ENCODE results near the gene TCF12. TPM values are rescaled to one million over a fixed set of nuclear protein-coding genes. Genes with fewer than 3 reads are reported as not detected.

The TCF12 gene
- total and polyA plus RNA-seq, 5 donors from 2014 or later, result 45.7 to 83.7 (median 68.2) TPM

DNA sequence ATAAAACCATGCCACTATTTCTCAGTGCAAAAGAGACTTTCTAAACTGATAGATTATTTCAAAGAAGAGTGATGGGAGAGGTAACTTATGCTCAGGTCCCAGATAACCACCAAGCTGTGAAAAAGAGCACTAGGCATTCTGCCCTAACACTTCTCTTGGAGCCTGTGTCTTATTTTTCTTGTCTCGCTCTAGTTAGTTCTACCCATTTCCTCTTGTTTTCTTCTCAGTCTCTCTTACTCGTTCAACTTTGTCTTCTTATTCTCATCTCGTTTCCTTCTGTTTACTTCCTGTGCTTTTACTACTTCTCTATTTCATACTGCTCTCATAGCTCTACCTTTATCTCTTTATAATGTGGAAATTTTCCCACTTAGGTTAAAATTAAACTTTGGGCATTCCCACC is 366.1 kb downstream of the TCF12 start:
- peaks cover 74% of the 10 kb centered on the region for H3K36me3 Mint-ChIP-seq
- Histone ChIP-seq H3K36me3 (ENCODE audit: control insufficient read depth, insufficient read depth, low read length) (peaks cover 37% of the 10 kb centered on the region), H3K4me3 (ENCODE audit: low read depth, low read length) (no peak overlapping the region), H3K27ac (ENCODE audit: insufficient read depth, low read length, poor library complexity, severe bottlenecking) (no peak overlapping the region), H3K27me3 (ENCODE audit: control insufficient read depth, insufficient read depth, low read length) (no peaks in the 10 kb centered on the region), H3K9me3 (ENCODE audit: control insufficient read depth in 2 of 2, low read length in 2 of 2) (no peaks in the 10 kb centered on the region), H3K4me1 (ENCODE audit: control insufficient read depth, insufficient read depth, low read length, poor library complexity, severe bottlenecking) (no peaks in the 10 kb centered on the region)
- H3K4me1 Mint-ChIP-seq, result peaks cover 16 to 44% (median 26%) of the 10 kb centered on the region in 4 donors
- no peaks in the 10 kb centered on the region for H3K27me3 Mint-ChIP-seq
- H3K27ac Mint-ChIP-seq, result peak overlapping the region; percentile 4 to 84 (median 80)
- H3K9me3 Mint-ChIP-seq, result no peaks in the 10 kb centered on the region
- peak in 1 of 3 donors; percentile 33 for DNase-seq
- peak overlapping the region in 3 of 4 donors; percentile 1 to 10 (median 8) for H3K4me3 Mint-ChIP-seq
- peak in 1 of 2 donors; percentile 34 for ATAC-seq (ENCODE audit: low read depth in 2 of 2)

DNA sequence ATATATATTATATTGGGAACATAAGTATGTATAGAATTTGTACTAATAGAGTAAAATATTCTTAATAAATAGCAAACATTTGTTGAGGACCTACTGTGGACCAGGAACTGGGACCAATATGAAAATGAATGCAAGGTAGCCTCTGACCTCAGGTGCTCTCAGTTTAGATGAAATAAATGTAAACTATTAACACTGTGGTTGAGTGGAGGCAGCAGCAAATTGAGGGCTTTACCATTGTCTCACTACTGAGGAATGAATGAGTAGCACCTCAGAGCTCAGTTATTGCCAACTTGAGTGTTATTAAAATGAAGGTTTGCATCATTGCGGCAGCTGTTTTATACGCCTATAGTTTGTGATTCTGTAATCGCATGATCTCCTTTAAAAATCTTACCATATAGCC is 366.9 kb downstream of the TCF12 start:
- Histone ChIP-seq H3K4me1 (ENCODE audit: control insufficient read depth, insufficient read depth, low read length, poor library complexity, severe bottlenecking) (no peaks in the 10 kb centered on the region), H3K36me3 (ENCODE audit: control insufficient read depth, insufficient read depth, low read length) (peaks cover 37% of the 10 kb centered on the region), H3K27me3 (ENCODE audit: control insufficient read depth, insufficient read depth, low read length) (no peaks in the 10 kb centered on the region), H3K27ac (ENCODE audit: insufficient read depth, low read length, poor library complexity, severe bottlenecking) (no peak overlapping the region), H3K9me3 (ENCODE audit: control insufficient read depth in 2 of 2, low read length in 2 of 2) (no peaks in the 10 kb centered on the region), H3K4me3 (ENCODE audit: low read depth, low read length) (no peak overlapping the region)
- Mint-ChIP-seq H3K4me1 (peaks cover 17 to 39% (median 26%) of the 10 kb centered on the region in 4 donors), H3K4me3 (no peak overlapping the region), H3K36me3 (peaks cover 71% of the 10 kb centered on the region), H3K27ac (peak overlapping the region in 1 of 3 donors; percentile 17), H3K9me3 (peaks cover 0 to 3% (median 0%) of the 10 kb centered on the region in 7 donors), H3K27me3 (no peaks in the 10 kb centered on the region)
- DNase-seq (no peak), ATAC-seq (ENCODE audit: low read depth in 2 of 2) (no peak)

DNA sequence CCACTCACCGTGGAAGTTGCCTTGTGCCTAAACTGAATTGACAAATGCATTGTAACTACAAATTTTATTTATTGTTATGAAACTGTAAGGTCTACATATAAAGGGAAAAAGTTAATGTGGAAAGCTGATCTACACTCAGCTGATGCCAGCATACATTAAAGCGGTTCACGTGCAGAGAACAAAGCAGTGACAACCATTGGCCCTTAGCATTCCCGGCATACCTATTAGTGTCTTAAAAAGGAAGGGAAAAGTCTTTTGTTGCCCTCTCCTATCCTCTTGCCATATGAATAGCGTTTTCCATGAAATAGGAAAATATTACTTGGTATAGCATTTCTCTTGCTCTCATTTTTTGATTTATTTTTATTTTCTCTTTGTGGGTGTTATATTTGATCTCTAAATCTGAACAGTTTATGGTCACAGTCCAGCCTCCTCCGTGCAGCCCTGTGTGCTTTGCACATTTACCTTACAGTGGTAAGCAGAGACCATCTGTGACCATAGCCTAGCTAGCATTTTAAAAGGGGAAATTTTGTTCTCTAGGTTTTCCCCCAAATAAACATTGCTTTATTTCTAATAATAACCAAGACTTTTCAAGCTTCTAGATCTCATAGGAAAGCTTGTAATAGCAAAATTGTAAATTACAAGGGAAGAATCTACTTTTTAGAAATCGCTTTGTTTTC is 368.1 kb downstream of the TCF12 start:
- no peak overlapping the region for H3K27ac Mint-ChIP-seq
- no peak overlapping the region for H3K27ac ChIP-seq (ENCODE audit: insufficient read depth, low read length, poor library complexity, severe bottlenecking)
- no peak for ATAC-seq (ENCODE audit: low read depth in 2 of 2)
- H3K36me3 ChIP-seq (ENCODE audit: control insufficient read depth, insufficient read depth, low read length), result peaks cover 38% of the 10 kb centered on the region
- DNase-seq, result no peak
- H3K4me1 ChIP-seq (ENCODE audit: control insufficient read depth, insufficient read depth, low read length, poor library complexity, severe bottlenecking), result no peaks in the 10 kb centered on the region
- H3K4me1 Mint-ChIP-seq, result peaks cover 17 to 30% (median 20%) of the 10 kb centered on the region in 4 donors
- peaks cover 69% of the 10 kb centered on the region for H3K36me3 Mint-ChIP-seq
- no peaks in the 10 kb centered on the region for H3K27me3 Mint-ChIP-seq
- H3K4me3 ChIP-seq (ENCODE audit: low read depth, low read length), result no peak overlapping the region
- H3K27me3 ChIP-seq (ENCODE audit: control insufficient read depth, insufficient read depth, low read length), result no peaks in the 10 kb centered on the region
- H3K4me3 Mint-ChIP-seq, result no peak overlapping the region
- H3K9me3 Mint-ChIP-seq, result peaks cover 0 to 6% (median 0%) of the 10 kb centered on the region in 7 donors
- no peaks in the 10 kb centered on the region for H3K9me3 ChIP-seq (ENCODE audit: control insufficient read depth in 2 of 2, low read length in 2 of 2)

- no peaks in the 10 kb centered on the region for H3K9me3 ChIP-seq (ENCODE audit: control insufficient read depth in 2 of 2, low read length in 2 of 2)
- ATAC-seq (ENCODE audit: low read depth in 2 of 2) (no peak), DNase-seq (no peak)
- H3K4me3 Mint-ChIP-seq, result no peak overlapping the region
- no peaks in the 10 kb centered on the region for H3K27me3 ChIP-seq (ENCODE audit: control insufficient read depth, insufficient read depth, low read length)
- no peak overlapping the region for H3K4me3 ChIP-seq (ENCODE audit: low read depth, low read length)
- peaks cover 17 to 27% (median 19%) of the 10 kb centered on the region in 4 donors for H3K4me1 Mint-ChIP-seq
- H3K9me3 Mint-ChIP-seq, result peaks cover 0 to 6% (median 0%) of the 10 kb centered on the region in 7 donors
- H3K27ac Mint-ChIP-seq, result peak overlapping the region in 1 of 3 donors; percentile 42
- H3K36me3 ChIP-seq (ENCODE audit: control insufficient read depth, insufficient read depth, low read length), result peaks cover 35% of the 10 kb centered on the region
- H3K4me1 ChIP-seq (ENCODE audit: control insufficient read depth, insufficient read depth, low read length, poor library complexity, severe bottlenecking), result no peaks in the 10 kb centered on the region
- H3K27ac ChIP-seq (ENCODE audit: insufficient read depth, low read length, poor library complexity, severe bottlenecking), result no peak overlapping the region
- no peaks in the 10 kb centered on the region for H3K27me3 Mint-ChIP-seq
- H3K36me3 Mint-ChIP-seq, result peaks cover 70% of the 10 kb centered on the region
These were observed 368.7 kb downstream of the TCF12 start for GRCh38 chr15:57287123-57287521.

DNA sequence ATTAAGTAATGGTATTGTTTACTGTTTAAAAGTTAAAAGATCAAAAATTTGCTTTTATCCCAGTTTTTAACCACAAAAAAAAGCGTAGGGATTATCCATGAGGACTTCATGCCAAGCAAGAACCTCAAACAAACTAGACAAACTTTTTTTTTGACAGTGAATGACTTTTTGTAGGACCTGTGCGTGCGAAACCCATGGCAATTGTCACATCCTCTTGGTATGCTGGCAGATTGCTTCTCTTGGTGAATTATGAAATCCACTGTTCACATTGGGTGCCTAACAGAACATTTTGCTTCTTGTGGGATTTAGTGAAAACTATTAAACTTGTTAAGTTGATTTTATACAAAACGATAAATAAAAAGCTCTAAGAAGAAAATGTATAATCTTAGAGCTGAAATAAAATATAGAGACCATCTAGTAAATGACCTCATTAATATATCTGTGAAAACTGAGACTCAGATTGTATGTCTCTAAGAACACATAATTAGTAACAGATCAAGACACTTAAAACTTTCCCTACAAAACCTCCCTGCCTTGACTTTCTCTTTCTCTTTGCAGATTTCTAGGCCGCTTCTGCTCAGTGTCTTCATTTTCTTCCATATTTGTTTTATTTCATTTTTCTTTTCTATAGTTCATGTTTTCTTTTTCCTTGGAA is 370.6 kb downstream of the TCF12 start:
- no peak overlapping the region for H3K4me3 Mint-ChIP-seq
- DNase-seq, result no peak
- ATAC-seq (ENCODE audit: low read depth in 2 of 2), result no peak
- Histone ChIP-seq H3K4me1 (ENCODE audit: control insufficient read depth, insufficient read depth, low read length, poor library complexity, severe bottlenecking) (no peaks in the 10 kb centered on the region), H3K9me3 (ENCODE audit: control insufficient read depth in 2 of 2, low read length in 2 of 2) (no peaks in the 10 kb centered on the region), H3K27me3 (ENCODE audit: control insufficient read depth, insufficient read depth, low read length) (no peaks in the 10 kb centered on the region), H3K27ac (ENCODE audit: insufficient read depth, low read length, poor library complexity, severe bottlenecking) (no peak overlapping the region), H3K36me3 (ENCODE audit: control insufficient read depth, insufficient read depth, low read length) (peaks cover 25% of the 10 kb centered on the region), H3K4me3 (ENCODE audit: low read depth, low read length) (no peak overlapping the region)
- peak overlapping the region in 1 of 3 donors; percentile 0 for H3K27ac Mint-ChIP-seq
- no peaks in the 10 kb centered on the region for H3K27me3 Mint-ChIP-seq
- peaks cover 0 to 6% (median 2%) of the 10 kb centered on the region in 7 donors for H3K9me3 Mint-ChIP-seq
- H3K4me1 Mint-ChIP-seq, result peaks cover 9 to 13% (median 11%) of the 10 kb centered on the region in 4 donors
- H3K36me3 Mint-ChIP-seq, result peaks cover 60% of the 10 kb centered on the region

DNA sequence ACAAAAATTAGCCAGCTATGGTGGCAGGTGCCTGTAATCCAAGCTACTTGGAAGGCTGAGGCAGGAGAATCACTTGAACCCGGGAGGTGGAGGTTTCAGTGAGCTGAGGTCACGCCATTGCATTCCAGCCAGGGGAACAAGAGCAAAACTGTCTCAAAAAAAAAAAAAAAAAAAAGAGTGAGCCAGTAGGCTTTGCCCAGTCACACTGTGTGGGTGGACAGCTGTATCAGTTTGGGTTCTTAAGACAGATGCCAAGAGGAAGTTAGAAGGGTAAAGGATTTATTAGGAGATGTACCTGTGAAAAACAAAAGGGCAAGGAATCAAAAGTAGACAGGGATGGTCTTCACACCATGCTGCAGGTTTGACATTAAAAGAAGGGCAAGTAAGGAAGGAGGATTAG is 371.7 kb downstream of the TCF12 start:
- H3K36me3 ChIP-seq (ENCODE audit: control insufficient read depth, insufficient read depth, low read length), result peaks cover 24% of the 10 kb centered on the region
- H3K4me1 ChIP-seq (ENCODE audit: control insufficient read depth, insufficient read depth, low read length, poor library complexity, severe bottlenecking), result no peaks in the 10 kb centered on the region
- no peaks in the 10 kb centered on the region for H3K27me3 ChIP-seq (ENCODE audit: control insufficient read depth, insufficient read depth, low read length)
- H3K9me3 ChIP-seq (ENCODE audit: control insufficient read depth in 2 of 2, low read length in 2 of 2), result no peaks in the 10 kb centered on the region
- H3K27ac ChIP-seq (ENCODE audit: insufficient read depth, low read length, poor library complexity, severe bottlenecking), result no peak overlapping the region
- DNase-seq (no peak), ATAC-seq (ENCODE audit: low read depth in 2 of 2) (no peak)
- no peaks in the 10 kb centered on the region for H3K27me3 Mint-ChIP-seq
- H3K9me3 Mint-ChIP-seq, result peaks cover 0 to 6% (median 2%) of the 10 kb centered on the region in 7 donors
- no peak overlapping the region for H3K4me3 ChIP-seq (ENCODE audit: low read depth, low read length)
- H3K4me1 Mint-ChIP-seq, result peaks cover 2 to 7% (median 5%) of the 10 kb centered on the region in 4 donors
- no peak overlapping the region for H3K4me3 Mint-ChIP-seq
- peaks cover 54% of the 10 kb centered on the region for H3K36me3 Mint-ChIP-seq
- H3K27ac Mint-ChIP-seq, result peak overlapping the region in 1 of 3 donors; percentile 20

DNA sequence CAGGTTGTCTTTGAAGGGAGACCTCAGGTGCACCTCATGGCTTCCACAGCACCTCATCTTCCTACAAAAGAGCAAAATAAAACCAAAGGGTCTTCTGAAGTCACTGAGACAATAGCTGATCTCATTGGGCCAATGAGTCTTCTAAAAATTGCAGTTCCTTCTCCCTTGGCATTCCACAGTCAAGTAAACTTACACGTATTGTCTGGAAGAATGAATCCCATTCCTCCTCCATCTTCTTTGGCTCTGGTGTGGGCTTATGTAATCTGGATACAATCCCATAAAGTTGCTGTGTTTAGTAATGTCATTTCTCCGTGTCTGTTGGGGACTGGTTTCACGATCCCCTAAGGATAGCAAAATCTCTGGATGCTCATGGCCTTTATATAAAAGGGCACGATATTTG is 372.4 kb downstream of the TCF12 start:
- Histone ChIP-seq H3K4me3 (ENCODE audit: low read depth, low read length) (no peak overlapping the region), H3K9me3 (ENCODE audit: control insufficient read depth in 2 of 2, low read length in 2 of 2) (no peaks in the 10 kb centered on the region), H3K36me3 (ENCODE audit: control insufficient read depth, insufficient read depth, low read length) (peaks cover 20% of the 10 kb centered on the region), H3K27me3 (ENCODE audit: control insufficient read depth, insufficient read depth, low read length) (no peaks in the 10 kb centered on the region), H3K27ac (ENCODE audit: insufficient read depth, low read length, poor library complexity, severe bottlenecking) (no peak overlapping the region), H3K4me1 (ENCODE audit: control insufficient read depth, insufficient read depth, low read length, poor library complexity, severe bottlenecking) (no peaks in the 10 kb centered on the region)
- DNase-seq (no peak), ATAC-seq (ENCODE audit: low read depth in 2 of 2) (no peak)
- Mint-ChIP-seq H3K9me3 (peaks cover 0 to 6% (median 2%) of the 10 kb centered on the region in 7 donors), H3K4me1 (peaks cover 0 to 7% (median 5%) of the 10 kb centered on the region in 4 donors), H3K27me3 (no peaks in the 10 kb centered on the region), H3K4me3 (no peak overlapping the region), H3K27ac (no peak overlapping the region), H3K36me3 (peaks cover 49% of the 10 kb centered on the region)
